Skin epidermis (tissue), 12 donors: ENCODE results near the gene SCNN1A.
"Not testable (repeated sequence)": the region's sequence is repeated elsewhere in the genome, so short reads cannot be mapped to it uniquely, and the experiment has no call there.

Experiments used
- H3K27ac ChIP-seq, 21 experiments: fragments of 200-600 bp; sonication (generic) in 11 of 21; one replicate each; pipeline ENCODE4 v1.5.0; 2020; ENCODE audit warnings: mild to moderate bottlenecking in 3 of 21, inconsistent platforms in 2 of 21, moderate library complexity in 2 of 21
- H3K4me3 ChIP-seq, 7 experiments: fragments of 200-600 bp; sonication (generic) in 2 of 7; one replicate each; pipeline ENCODE4 v1.5.0; 2020; ENCODE audit warnings: inconsistent platforms in 2 of 7, mild to moderate bottlenecking in 2 of 7, moderate library complexity in 1 of 7

SCNN1A gene

DNA sequence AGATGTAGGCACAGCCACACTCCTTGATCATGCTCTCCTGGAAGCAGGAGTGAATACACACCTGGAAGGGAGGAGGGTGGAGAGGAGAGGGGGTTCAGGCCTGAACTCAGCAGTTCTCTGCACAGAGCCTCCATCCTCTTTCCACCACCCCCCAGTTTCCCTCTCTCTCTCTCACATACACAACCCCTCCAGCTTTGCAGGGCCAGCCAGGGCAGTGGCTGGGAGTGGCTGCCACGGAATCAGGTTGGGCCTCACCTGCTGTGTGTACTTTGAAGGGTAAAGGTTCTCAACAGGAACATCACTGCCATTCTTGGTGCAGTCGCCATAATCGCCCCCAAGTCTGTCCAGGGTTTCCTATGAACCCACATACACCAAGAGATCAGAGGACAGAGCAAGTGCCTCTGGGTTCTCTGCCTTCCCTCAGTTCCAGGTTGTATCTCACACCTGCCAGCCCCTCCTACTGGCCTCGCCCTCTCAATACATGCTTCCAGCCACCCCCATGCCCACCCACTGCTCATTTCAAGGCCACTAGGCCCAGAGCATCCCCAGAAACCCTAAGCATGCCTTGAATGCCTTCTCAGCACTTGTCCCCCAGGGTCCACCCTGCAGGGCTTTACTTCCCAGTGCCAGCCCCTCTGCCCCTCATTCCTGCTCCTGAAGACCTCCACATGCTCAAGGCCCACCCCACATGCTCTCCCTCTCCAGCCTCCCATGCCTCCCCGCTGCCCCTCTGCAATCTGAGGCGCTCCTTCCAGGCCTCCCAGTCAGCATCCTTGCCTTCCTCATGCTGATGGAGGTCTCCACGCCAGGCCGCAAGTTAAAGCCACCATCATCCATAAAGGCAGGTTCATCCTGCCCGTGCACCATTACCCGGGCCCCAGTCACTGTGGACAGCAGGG is 20.6 kb downstream of the SCNN1A start:
- H3K4me3 ChIP-seq: no peak overlapping the region
- H3K27ac ChIP-seq: no peak overlapping the region

DNA sequence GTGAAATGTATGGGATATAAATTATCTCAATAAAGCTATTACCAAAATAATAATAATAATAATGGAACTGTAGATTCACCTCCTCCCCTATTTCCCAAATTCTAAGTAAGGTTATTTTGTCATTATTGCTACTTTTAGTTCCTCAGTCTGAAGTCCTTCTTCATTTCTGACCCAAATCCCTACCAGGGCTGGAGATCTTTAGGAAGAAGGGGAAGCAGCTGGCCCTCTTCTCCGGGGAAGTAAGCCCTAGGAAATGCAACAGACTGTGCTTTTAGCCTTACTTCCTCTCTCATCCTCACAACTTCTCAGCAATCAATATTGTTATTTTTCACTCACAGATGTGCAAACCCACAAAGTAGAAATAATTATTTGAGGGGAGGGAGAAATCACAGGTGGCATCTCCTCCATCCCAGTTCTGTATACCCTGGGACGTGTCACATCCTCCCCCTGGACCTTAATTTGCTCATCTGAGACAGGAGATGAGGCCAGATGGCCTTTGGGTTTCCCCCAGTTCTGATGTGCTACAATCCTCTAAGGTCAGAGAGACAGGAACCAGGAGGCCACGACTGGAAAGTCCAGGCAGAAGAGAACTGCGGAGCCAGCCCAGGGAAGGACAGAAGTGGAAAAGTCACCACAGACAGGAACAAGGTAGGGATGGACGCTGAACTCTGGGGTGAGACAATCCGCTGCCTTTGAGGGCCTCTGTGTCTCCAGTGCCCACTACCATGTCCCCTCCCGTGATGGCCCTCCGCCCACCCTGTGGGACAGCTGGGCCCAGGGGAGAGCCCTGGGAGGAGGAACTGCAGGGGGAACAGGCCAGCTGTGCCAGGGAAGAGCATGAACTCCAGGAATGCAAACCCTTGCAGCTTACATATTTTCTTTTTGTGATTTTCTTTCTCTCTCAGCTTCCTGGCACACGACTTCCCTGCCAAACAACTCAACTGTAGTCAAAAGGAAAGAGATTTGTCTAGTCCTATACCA is 22.9 kb downstream of the SCNN1A start:
- Histone ChIP-seq H3K27ac (peak overlapping the region in 14 of 21 experiments; percentile 3 to 63 (median 36)), H3K4me3 (no peak overlapping the region)

DNA sequence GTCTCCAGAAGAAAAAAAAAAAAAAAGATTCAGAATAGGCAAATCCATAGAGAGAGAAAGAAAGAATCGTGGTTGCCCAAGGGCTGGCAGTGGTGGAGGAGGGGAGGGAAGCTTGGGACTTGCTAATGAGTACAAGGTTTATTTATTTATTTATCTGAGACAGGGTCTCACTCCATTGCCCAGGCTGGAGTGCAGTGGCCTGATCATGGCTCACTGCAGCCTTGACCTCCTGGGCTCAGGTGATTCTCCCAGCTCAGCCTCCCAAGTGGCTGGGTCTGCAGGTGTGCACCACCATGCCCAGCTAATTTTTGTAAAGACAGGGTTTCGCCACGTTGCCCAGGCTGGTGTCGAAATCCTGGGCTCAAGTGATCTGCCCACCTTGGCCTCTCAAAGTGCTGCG is 23.7 kb downstream of the SCNN1A start:
- Histone ChIP-seq H3K27ac (peak overlapping the region in 4 of 21 experiments; percentile 2 to 27 (median 16)), H3K4me3 (no peak overlapping the region)

DNA sequence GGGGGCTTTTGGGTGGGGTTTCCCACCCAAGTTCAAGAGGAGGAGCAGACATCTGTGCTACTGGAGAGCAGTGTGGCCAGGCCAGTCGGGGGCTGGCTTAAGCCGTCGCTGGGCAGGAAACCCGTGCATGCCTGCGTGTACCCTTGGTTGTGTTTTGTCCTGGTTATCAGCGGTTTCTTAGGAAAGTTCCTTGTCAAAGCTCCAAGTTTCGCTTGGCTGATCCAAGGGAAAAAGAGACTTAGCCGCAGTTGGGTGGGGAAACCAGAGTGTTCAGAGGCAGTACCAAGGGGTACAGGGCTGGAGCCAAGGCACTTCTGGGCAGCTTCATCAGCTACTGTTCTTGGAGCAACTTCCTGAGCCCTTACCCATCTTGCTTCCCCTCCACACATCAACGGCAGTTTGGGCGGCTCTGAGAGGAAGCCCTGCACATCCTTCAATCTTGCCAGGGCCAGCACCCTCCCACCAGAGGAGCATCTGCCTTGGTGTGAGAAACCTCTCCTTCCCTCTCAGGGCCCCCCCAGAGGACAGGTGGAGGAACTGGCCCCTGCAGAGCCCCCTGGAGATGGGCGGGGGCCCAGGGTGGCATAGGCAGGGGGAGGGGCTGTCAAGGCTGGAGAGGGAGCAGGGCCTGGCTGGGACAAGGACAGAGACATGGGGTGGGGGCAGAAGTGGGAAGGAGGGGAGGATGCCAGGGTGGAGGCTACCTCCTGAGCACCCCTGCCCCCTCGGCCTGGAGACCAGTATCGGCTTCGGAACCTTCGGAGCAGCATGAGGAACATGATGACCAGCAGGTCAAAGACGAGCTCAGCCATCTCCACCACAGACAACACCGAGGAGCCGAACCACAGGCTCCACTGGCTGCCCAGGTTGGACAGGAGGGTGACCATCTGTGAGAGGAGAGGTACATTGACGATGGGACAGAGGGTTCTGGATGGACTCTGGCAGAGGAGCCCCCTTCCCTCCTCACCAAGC is 27.7 kb downstream of the SCNN1A start:
- peak overlapping the region in 16 of 21 experiments; percentile 1 to 80 (median 68) for H3K27ac ChIP-seq
- H3K4me3 ChIP-seq: no peak overlapping the region

DNA sequence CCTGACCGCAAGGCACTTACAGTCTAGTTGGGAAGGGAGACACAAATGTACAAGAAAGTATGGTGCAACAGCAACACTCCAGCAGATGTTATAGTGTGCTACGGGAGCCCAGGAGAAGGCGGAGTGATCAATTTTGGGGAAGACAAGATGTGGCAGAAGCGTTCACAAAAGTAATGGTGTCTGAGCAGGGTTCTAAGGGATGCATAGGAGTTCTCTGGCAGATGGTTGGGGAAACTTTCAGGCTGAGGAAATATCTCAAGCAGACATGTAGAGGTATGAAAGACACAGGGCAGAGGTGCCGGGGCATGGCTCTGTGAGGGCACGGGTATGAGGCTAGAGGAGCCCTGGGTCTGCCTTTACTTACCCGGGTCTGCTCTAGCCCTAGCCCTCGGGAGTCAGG is 28.4 kb downstream of the SCNN1A start:
- Histone ChIP-seq H3K4me3 (no peak overlapping the region), H3K27ac (peak overlapping the region in 16 of 21 experiments; percentile 1 to 80 (median 68))

DNA sequence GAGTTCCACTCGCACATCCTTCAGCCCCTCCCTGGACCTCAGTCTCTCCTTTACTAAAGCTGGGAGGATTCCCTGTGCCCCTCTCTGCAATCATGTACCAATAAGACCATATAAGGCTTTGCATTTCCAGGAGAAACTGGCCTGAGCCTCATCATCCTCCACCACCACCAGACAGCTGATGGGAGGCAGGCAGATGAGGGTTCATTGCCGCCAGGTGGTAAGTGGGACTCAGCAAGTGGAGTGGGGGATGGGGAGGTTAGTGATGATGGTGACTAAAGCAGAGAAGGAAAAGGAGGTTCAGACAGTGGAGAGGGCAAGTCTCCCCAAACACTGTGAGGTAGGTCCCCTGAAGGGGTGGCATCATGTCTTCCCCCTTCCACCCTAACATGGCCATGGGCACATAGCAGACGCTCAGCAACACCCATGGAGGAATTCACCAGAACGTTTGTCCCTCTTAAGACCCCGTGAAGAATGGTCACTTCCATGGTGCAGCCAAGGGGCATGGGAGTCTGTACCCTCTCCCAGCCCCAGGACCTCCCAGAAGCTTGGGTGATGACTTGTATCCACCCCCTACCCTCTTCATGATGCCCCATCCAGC is 29.0 kb downstream of the SCNN1A start:
- peak overlapping the region in 14 of 21 experiments; percentile 20 to 78 (median 59) for H3K27ac ChIP-seq
- peak overlapping the region in 1 of 7 experiments; percentile 0 for H3K4me3 ChIP-seq

DNA sequence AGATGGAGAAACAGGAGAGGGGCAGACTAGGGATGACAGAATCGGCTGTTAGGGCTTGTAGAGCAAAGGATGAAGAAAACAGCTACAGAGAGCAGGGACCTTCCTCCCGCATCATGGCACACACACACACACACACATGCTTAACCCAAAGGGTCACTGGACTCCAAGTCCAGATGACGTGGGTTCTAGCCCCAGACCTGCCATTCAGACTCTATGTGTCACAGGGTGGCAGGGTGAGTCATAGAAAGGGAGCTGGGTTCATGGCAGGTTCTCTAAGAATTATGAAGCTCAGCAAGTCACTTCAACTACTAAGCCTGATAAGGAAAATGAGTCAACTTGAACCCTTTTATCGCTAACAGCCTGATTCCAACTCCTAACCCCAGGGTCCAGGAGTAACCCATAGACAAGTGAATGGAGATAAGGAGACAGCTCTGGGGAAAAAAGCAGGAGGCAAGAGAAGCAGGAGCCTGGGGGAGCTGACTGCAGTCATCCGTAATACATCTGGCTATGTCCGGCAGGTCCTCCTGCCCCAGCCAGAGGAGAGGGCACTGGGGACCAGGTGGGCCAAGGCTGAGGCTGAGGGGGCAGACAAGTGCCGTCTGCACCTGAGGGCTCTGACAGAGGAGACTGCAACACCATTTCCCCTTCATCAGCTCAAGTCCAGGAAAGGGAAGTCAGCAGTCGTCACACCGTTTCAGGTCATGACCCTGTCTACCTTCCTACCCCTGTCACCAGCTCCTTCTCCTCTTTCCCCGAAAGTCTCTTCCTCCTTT is 29.9 kb downstream of the SCNN1A start:
- Histone ChIP-seq H3K27ac (peak overlapping the region in 16 of 21 experiments; percentile 20 to 78 (median 50)), H3K4me3 (peak overlapping the region in 1 of 7 experiments; percentile 0)

DNA sequence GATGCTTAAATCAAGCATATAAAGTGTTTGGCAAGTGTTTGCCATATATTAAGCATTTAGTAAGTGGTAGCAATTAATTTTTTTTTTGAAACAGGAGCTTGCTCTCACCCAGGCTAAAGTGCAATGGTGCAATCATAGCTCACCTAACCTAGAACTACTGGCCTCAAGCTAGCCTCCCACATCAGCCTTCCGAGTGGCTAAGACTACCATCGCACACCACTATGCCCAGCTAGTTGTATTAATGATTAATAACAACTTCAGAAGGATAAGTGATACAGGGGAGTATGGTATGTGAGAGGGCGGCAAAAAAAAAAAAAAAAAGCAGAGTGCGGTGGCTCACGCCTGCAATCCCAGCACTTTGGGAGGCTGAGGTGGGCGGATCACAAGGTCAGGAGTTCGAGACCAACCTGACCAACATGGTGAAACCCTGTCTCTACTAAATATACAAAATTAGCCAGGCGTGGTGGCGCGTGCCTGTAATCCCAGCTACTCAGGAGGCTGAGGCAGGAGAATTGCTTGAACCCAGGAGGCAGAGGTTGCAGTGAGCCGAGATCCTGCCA is 31.2 kb downstream of the SCNN1A start:
- H3K27ac ChIP-seq: peak overlapping the region in 11 of 21 experiments; percentile 21 to 100 (median 95)
- H3K4me3 ChIP-seq: not testable (repeated sequence)

DNA sequence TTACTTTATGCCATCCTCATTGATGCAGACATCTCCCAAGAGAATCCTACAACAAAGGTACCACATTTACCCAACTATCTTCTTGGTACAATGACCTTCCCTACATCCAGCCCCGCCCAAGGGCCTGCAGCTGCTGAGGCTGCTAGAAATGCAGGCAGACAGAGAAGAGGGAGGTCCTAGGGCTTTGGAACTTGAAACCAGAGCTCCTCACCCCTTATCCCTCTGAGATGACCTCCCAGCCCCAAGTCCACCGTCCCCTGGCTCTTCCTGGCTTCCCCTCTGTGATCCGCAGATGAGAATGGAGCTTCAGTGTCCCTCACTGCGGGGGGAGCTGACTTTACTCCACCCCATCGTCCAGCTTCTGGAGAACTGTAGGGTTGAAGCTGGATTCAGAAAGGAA is 31.8 kb downstream of the SCNN1A start:
- Histone ChIP-seq H3K27ac (peak overlapping the region in 19 of 21 experiments; percentile 21 to 100 (median 99)), H3K4me3 (no peak overlapping the region)

DNA sequence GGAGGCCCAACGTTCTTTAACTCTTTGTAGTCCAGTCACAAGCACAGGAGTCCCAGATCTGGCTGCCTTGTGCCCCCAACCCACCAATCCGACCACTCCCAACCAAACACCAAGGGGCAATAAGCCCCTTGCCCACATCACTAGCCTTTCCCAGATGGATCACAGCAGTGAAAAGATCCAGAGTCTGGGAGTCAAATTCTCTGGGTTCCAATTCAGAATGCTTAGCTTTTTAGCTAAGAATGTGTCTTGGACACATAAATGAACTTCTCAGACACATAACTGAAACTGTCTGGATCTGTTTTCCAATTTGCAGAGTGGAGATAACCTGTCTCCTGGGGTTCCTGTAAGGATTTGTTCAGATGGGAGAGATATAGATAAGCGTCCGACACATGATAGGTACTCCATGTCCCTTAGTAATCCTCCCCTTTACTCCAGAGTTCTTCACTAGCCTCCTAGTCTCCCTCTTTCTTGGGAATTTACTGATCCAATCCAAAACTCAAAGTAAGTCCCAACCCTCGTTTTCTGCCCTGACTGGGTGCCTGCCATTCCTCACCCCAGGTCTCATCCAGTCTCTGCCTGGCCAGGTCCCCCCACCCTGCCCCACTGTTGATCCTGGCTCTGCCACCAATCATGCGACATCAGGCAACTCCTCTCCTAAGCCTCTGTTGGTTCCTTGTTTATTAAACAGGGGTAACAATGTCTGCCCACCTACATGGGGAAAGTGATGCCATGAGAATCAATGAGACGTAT is 33.0 kb downstream of the SCNN1A start:
- Histone ChIP-seq H3K4me3 (peak overlapping the region; percentile 65 to 95 (median 87)), H3K27ac (peak overlapping the region; percentile 89 to 100 (median 99))

DNA sequence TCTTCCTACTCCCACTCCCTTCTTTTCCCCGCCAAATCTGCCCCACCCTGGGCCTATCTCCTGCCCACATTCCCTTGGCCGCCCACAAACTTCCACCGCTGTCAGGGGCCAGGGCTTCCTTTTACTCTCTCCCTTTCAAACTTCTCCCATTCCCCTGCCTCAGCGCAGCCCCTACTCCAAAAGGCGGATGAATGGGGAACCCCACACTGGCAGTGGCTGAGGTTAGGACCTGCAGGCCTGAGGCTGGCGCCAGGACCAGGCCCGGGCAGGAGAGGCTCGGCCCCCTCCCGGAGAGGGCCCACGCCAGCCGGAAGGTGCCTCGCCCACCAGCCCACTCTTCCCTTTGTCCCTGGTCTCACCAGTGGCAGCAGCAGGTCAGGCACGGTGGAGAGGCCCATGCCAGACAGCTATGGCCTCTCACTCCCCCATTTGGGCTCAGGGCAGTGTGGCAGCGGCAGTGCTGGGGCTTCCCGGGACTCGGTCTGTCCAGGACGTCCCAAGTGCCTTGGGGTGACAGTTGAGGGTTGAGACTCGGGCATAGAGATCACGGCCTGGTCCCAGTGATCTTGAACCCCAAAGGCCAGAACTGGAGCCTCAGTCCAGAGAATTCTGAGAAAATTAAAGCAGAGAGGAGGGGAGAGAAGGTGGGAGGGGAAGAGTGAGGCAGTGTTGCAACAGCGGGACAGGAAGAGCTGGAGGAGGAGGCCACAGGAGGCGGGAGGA is 33.8 kb downstream of the SCNN1A start, which contains the start of gene TNFRSF1A:
Gene TNFRSF1A (minus strand): TSS at position 660 of the 723 bp plus-strand sequence. CDS start 262 bp downstream, at position 398.
- peak within 1 kb of the TSS; percentile 89 to 100 (median 99) for H3K27ac ChIP-seq
- H3K4me3 ChIP-seq: peak within 1 kb of the TSS; percentile 65 to 95 (median 87)

DNA sequence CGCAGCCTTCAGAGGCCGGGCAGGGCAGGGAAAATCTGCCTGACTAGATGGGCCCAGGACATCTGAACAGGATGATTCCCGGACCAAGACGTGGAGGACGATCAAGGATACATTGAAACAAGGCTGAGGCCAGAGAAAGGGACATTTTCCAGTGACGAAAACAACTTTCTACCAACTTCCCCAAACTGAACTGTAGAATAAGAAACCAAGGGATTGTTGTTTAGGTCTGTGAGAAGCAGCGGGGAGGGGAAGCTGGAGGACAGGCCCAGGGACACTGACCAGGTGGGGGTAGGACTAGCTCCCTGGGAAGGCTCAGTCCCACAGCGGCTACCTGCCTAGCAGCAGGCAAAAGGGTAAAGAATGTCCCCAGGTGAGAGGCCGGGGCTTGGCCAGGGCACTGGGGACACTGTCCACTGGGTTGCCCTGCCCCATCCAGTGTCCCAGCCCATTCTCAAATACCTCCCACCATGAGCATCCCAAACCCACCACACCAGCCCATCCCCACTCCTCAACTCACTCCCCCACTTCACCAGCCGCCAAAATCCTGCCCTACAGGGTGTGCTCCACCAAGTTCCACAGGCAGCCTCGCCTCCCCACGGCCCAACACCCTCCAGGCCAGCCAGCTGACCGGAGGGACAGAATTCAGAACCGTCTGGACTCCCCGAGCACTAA is 34.5 kb downstream of the SCNN1A start:
- Histone ChIP-seq H3K27ac (peak overlapping the region; percentile 89 to 100 (median 99)), H3K4me3 (peak overlapping the region; percentile 65 to 95 (median 87))

DNA sequence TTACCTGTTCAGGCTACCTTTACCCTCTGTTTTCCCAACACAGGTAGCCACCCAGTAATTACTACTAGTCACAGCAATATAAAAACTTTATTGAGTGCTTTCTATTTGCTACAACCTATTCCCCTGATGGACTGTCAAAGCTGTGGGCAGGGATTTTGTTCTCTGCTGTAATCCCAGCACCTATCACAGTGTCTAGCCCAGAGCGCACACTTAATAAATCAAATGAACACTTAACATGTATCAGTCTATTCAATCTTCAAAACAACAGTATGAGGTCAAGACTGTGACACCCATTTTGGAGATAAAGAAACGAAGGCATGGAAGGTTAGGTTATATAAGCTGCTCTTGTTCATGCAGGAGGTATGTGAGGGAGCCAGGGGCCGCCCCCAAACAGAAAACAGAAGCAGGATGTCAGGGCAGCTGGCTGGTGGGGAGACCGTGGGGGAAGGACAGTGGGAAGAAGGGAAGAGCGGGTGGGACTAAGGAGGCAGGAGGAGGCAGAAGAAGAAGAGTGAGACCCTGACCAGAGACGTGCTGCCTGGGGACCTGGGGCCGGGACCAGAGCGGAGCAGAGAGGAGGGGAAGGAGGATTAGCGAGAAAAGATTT is 35.2 kb downstream of the SCNN1A start:
- Histone ChIP-seq H3K27ac (peak overlapping the region; percentile 89 to 100 (median 99)), H3K4me3 (peak overlapping the region; percentile 65 to 95 (median 87))

DNA sequence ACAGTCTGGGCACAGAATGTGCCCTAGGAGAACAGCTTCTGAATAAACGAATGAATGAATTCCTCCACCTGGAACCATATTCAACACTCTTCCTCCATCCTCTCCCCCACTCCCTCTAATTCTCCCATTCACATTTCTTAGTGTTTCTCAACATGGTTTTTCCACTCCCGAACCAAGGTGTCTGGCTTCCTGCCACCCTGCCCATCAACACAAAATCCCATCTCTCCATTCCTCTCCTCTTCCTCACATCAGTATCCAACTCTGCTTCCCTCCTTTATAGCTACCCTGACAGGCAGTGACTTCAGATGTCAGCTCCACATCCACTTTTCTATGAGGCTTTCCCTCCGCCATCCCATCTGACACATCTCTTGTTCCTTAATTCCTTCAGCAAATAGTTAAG is 36.4 kb downstream of the SCNN1A start:
- Histone ChIP-seq H3K4me3 (peak overlapping the region; percentile 65 to 95 (median 87)), H3K27ac (peak overlapping the region in 20 of 21 experiments; percentile 63 to 100 (median 99))

DNA sequence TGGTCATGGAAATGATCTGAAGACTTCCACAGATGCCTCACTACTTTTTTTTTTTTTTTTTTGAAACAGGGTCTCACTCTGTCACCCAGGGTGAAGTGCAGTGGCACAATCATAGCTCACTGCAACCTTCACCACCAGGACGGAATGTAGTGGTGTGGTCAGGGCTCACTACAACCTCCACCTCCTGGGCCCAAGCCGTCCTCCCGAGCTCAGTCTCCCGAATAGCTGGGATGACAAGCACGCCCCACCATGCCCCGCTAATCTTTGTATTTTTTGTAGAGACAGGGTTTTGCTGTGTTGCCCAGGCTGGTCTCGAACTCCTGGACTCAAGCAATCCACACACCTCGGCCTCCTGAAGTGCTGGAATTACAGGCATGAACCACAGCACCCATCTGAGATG is 36.8 kb downstream of the SCNN1A start:
- peak overlapping the region; percentile 2 to 95 (median 87) for H3K4me3 ChIP-seq
- H3K27ac ChIP-seq: peak overlapping the region in 19 of 21 experiments; percentile 95 to 100 (median 99)
